WTC11 (cell line): ENCODE measurements around the gene CLCA2. TPM values are rescaled to one million over a fixed set of nuclear protein-coding genes. Genes with fewer than 3 reads are reported as not detected.

Source experiments
- ATAC-seq: fragments of 200-7000 bp; cut with Tn5 transposase; 2 replicates; pipeline ENCODE4 v1.10.0; 2021; ENCODE audit warnings: mild to moderate bottlenecking, moderate library complexity
- CTCF ChIA-PET: fragments of 300-600 bp; sonication (Branson Sonifier 250); formaldehyde crosslinking; loops from one replicate; lab custom pipeline; 2021; ENCODE audit warnings: antibody characterized with exemption; lab: Charles Lee
- POLR2A ChIA-PET: fragments of 350-600 bp; sonication (Branson Sonifier 250); formaldehyde crosslinking; loops from one replicate; lab custom pipeline; 2021; ENCODE audit warnings: antibody characterized with exemption; lab: Charles Lee
- DNase-seq: peaks from one replicate; pipeline ENCODE4 v3.0.0; 2021; ENCODE audit warnings: low spot score
- H3K27ac Mint-ChIP-seq: 2 replicates; pipeline ENCODE4 v1.8.0; 2021; ENCODE audit warnings: mixed read lengths
- H3K27me3 Mint-ChIP-seq: 2 replicates; pipeline ENCODE4 v1.8.0; 2021; ENCODE audit warnings: low read depth, mild to moderate bottlenecking, moderate library complexity, mixed read lengths
- H3K36me3 Mint-ChIP-seq: 2 replicates; pipeline ENCODE4 v1.8.0; 2021; ENCODE audit warnings: mixed read lengths
- H3K4me1 Mint-ChIP-seq: 2 replicates; pipeline ENCODE4 v1.8.0; 2022; ENCODE audit warnings: mixed read lengths
- H3K4me3 Mint-ChIP-seq: 2 replicates; pipeline ENCODE4 v1.8.0; 2021; ENCODE audit warnings: mild to moderate bottlenecking, moderate library complexity, mixed read lengths
- H3K9me3 Mint-ChIP-seq: 2 replicates; pipeline ENCODE4 v1.8.0; 2021; ENCODE audit warnings: mixed read lengths
- ATF1 ChIP-seq: sonication (generic); formaldehyde crosslinking; IDR thresholded peaks from 2 replicates; pipeline ENCODE4 v1.8.1; 2023; ENCODE audit warnings: mild to moderate bottlenecking, moderate library complexity, missing genetic modification reagents
- CREM ChIP-seq: sonication (generic); formaldehyde crosslinking; IDR thresholded peaks from 2 replicates; pipeline ENCODE4 v1.8.1; 2022; ENCODE audit warnings: mild to moderate bottlenecking, missing genetic modification reagents, moderate library complexity
- FOXK1 ChIP-seq: sonication (generic); formaldehyde crosslinking; IDR thresholded peaks from 2 replicates; pipeline ENCODE4 v1.8.0; 2022; ENCODE audit warnings: mild to moderate bottlenecking, moderate library complexity, missing genetic modification reagents
- GRHL2 ChIP-seq: fragments of 250-450 bp; sonication (Bioruptor Pico); IDR thresholded peaks from 2 replicates; pipeline ENCODE4 v1.8.0; 2022; ENCODE audit warnings: mild to moderate bottlenecking, moderate library complexity; ENCODE audit not compliant: insufficient replicate concordance, severe bottlenecking
- JAZF1 ChIP-seq: fragments of 250-450 bp; sonication (Bioruptor Pico); IDR thresholded peaks from 2 replicates; pipeline ENCODE4 v1.9.0; 2021; ENCODE audit warnings: moderate library complexity, mild to moderate bottlenecking, inconsistent platforms
- NFE2L1 ChIP-seq: sonication (generic); formaldehyde crosslinking; IDR thresholded peaks from 2 replicates; pipeline ENCODE4 v1.8.1; 2023; ENCODE audit warnings: missing genetic modification reagents
- NR1H2 ChIP-seq: sonication (generic); formaldehyde crosslinking; IDR thresholded peaks from 2 replicates; pipeline ENCODE4 v1.9.0; 2021; ENCODE audit warnings: mild to moderate bottlenecking, moderate library complexity, missing genetic modification reagents
- PRRX2 ChIP-seq: fragments of 250-450 bp; sonication (Bioruptor Pico); IDR thresholded peaks from 2 replicates; pipeline ENCODE4 v1.8.0; 2021; ENCODE audit warnings: mild to moderate bottlenecking
- SOX15 ChIP-seq: fragments of 250-450 bp; sonication (Bioruptor Pico); IDR thresholded peaks from 2 replicates; pipeline ENCODE4 v1.9.0; 2021; ENCODE audit warnings: mild to moderate bottlenecking
- TCF7 ChIP-seq: sonication (generic); formaldehyde crosslinking; IDR thresholded peaks from 2 replicates; pipeline ENCODE4 v1.8.0; 2022; ENCODE audit warnings: mild to moderate bottlenecking, low read depth, missing genetic modification reagents, moderate library complexity
- ZNF138 ChIP-seq: sonication (generic); formaldehyde crosslinking; conservative IDR thresholded peaks from 2 replicates; pipeline ENCODE4 v1.8.1; 2022; ENCODE audit warnings: mild to moderate bottlenecking, moderate library complexity, missing genetic modification reagents
- ZNF317 ChIP-seq: sonication (generic); formaldehyde crosslinking; IDR thresholded peaks from 2 replicates; pipeline ENCODE4 v1.8.1; 2023; ENCODE audit warnings: low read depth, mild to moderate bottlenecking, moderate library complexity, missing genetic modification reagents, borderline replicate concordance
- ZNF416 ChIP-seq: fragments of 250-450 bp; sonication (Bioruptor Pico); IDR thresholded peaks from 2 replicates; pipeline ENCODE4 v1.9.0; 2021; ENCODE audit warnings: mild to moderate bottlenecking, inconsistent platforms
- ZNF671 ChIP-seq: fragments of 250-450 bp; sonication (Bioruptor Pico); IDR thresholded peaks from 2 replicates; pipeline ENCODE4 v1.8.0; 2021; ENCODE audit warnings: mild to moderate bottlenecking
- total RNA-seq: library from RNA; stranded (reverse); gene quantifications from 3 replicates; pipeline ENCODE4 v1.2.3, GENCODE V29; 2021
- TF ChIP-seq, protein P1 (sequence below): sonication (generic); formaldehyde crosslinking; IDR thresholded peaks from 2 replicates; pipeline ENCODE4 v1.8.0; 2023; ENCODE audit warnings: missing genetic modification reagents, mild to moderate bottlenecking, borderline replicate concordance
- TF ChIP-seq, protein P2 (sequence below): sonication (generic); formaldehyde crosslinking; IDR thresholded peaks from 2 replicates; pipeline ENCODE4 v1.8.1; 2022; ENCODE audit warnings: mild to moderate bottlenecking, moderate library complexity, missing genetic modification reagents
- TF ChIP-seq, protein P3 (sequence below): fragments of 250-450 bp; sonication (Bioruptor Pico); IDR thresholded peaks from 2 replicates; pipeline ENCODE4 v2.1.2; 2022; ENCODE audit warnings: mild to moderate bottlenecking, moderate library complexity
- TF ChIP-seq, protein P4 (sequence below): fragments of 250-450 bp; sonication (Bioruptor Pico); IDR thresholded peaks from 2 replicates; pipeline ENCODE4 v1.9.0; 2021; ENCODE audit warnings: moderate library complexity, mild to moderate bottlenecking, inconsistent platforms, borderline replicate concordance

The CLCA2 gene
- total RNA-seq, 1 experiment from 2014 or later: 0.07 TPM

DNA sequence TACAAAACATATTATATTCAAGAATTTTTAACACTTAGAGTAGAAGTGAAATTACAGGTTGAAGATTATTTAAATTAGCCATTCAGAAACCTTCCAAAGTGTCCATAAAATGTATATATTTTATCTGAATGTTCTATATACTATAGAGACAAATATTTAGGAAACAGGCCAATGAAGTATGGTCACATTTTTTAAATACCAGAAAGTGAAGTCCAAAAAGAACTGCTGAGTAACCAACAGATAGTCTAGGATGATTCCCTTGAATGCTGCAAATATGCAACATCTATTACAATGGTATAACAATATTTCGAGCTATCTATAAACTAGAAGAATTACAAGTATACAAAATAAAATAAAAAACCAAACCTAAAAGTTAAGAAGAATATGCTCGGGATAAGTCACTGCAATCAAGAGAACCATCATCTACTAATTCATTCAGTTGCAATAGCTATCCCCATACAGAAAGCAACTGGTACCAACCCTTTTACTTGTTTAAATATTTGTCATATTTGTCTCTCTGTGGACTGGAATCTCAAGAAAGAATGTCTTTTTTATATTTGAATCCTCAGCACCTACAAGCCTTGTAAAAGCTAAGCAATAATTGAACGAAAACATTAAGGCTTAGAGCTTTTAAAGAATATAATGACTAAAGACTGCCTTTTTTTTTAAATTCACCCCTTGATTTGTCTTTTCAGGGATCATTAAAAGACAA is 35.9 kb upstream of the CLCA2 start (continued):
- no peak for TF ChIP-seq ZNF416 (CRISPR knock-in tag)
- no peak for TF ChIP-seq NR1H2 (CRISPR knock-in tag)
- TF ChIP-seq, protein P1, sequence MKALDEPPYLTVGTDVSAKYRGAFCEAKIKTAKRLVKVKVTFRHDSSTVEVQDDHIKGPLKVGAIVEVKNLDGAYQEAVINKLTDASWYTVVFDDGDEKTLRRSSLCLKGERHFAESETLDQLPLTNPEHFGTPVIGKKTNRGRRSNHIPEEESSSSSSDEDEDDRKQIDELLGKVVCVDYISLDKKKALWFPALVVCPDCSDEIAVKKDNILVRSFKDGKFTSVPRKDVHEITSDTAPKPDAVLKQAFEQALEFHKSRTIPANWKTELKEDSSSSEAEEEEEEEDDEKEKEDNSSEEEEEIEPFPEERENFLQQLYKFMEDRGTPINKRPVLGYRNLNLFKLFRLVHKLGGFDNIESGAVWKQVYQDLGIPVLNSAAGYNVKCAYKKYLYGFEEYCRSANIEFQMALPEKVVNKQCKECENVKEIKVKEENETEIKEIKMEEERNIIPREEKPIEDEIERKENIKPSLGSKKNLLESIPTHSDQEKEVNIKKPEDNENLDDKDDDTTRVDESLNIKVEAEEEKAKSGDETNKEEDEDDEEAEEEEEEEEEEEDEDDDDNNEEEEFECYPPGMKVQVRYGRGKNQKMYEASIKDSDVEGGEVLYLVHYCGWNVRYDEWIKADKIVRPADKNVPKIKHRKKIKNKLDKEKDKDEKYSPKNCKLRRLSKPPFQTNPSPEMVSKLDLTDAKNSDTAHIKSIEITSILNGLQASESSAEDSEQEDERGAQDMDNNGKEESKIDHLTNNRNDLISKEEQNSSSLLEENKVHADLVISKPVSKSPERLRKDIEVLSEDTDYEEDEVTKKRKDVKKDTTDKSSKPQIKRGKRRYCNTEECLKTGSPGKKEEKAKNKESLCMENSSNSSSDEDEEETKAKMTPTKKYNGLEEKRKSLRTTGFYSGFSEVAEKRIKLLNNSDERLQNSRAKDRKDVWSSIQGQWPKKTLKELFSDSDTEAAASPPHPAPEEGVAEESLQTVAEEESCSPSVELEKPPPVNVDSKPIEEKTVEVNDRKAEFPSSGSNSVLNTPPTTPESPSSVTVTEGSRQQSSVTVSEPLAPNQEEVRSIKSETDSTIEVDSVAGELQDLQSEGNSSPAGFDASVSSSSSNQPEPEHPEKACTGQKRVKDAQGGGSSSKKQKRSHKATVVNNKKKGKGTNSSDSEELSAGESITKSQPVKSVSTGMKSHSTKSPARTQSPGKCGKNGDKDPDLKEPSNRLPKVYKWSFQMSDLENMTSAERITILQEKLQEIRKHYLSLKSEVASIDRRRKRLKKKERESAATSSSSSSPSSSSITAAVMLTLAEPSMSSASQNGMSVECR (CRISPR knock-in tag): no peak
- no peak for TF ChIP-seq ZNF671
- no peak for TF ChIP-seq ZNF138
- TF ChIP-seq SOX15: no peak

DNA sequence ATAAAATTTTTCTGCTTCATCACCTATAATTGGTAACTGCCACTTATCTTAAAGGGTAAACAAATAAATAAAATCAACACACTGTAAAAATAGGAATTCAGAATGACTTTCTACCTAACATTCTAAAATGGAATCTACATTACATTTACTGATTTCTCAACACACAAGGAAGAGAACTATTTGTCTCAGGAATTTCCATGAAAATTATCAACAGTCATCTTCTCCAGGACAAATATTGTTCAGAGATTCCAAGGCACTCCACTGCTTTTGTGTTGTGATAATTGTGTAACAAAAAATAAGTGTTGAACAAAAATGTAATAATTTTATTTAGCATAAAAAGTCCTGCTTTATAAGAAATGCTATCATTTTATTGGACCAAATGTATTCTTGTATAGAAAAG is 35.2 kb upstream of the CLCA2 start:
- Mint-ChIP-seq H3K27me3 (no peaks in the 10 kb centered on the region), H3K9me3 (no peaks in the 10 kb centered on the region), H3K27ac (no peak overlapping the region), H3K36me3 (no peaks in the 10 kb centered on the region), H3K4me1 (0 out of 2 replicates have a peak, but pooled peaks cover 3% of the 10 kb centered on the region), H3K4me3 (no peak overlapping the region)
- no peak for DNase-seq
- TF ChIP-seq FOXK1 (CRISPR knock-in tag) (no peak), GRHL2 (CRISPR knock-in tag) (no peak), JAZF1 (CRISPR knock-in tag) (no peak), TCF7 (CRISPR knock-in tag) (no peak), NFE2L1 (CRISPR knock-in tag) (no peak), ATF1 (no peak), CREM (CRISPR knock-in tag) (no peak), ZNF317 (CRISPR knock-in tag) (no peak), PRRX2 (CRISPR knock-in tag) (no peak)
- TF ChIP-seq, protein P2, sequence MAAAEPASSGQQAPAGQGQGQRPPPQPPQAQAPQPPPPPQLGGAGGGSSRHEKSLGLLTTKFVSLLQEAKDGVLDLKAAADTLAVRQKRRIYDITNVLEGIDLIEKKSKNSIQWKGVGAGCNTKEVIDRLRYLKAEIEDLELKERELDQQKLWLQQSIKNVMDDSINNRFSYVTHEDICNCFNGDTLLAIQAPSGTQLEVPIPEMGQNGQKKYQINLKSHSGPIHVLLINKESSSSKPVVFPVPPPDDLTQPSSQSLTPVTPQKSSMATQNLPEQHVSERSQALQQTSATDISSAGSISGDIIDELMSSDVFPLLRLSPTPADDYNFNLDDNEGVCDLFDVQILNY (CRISPR knock-in tag): no peak
- TF ChIP-seq, protein P3, sequence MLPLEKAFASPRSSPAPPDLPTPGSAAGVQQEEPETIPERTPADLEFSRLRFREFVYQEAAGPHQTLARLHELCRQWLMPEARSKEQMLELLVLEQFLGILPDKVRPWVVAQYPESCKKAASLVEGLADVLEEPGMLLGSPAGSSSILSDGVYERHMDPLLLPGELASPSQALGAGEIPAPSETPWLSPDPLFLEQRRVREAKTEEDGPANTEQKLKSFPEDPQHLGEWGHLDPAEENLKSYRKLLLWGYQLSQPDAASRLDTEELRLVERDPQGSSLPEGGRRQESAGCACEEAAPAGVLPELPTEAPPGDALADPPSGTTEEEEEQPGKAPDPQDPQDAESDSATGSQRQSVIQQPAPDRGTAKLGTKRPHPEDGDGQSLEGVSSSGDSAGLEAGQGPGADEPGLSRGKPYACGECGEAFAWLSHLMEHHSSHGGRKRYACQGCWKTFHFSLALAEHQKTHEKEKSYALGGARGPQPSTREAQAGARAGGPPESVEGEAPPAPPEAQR (CRISPR knock-in tag): no peak
- TF ChIP-seq, protein P4, sequence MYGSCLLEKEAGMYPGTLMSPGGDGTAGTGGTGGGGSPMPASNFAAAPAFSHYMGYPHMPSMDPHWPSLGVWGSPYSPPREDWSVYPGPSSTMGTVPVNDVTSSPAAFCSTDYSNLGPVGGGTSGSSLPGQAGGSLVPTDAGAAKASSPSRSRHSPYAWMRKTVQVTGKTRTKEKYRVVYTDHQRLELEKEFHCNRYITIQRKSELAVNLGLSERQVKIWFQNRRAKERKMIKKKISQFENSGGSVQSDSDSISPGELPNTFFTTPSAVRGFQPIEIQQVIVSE (CRISPR knock-in tag): no peak
- ChIA-PET CTCF (no interaction called here), POLR2A (no interaction called here)
- ATAC-seq: no peak
